ENCODE results near the gene AKR1C2.
"Not testable (repeated sequence)": the region's sequence is repeated elsewhere in the genome, so short reads cannot be mapped to it uniquely, and the experiment has no call there.

AKR1C2 gene

GRCh38 chr10:5023177-5023805 lies 19.6 kb upstream of the AKR1C2 start:
- no peak for DNase-seq

GRCh38 chr10:5021624-5022290 lies 18.1 kb upstream of the AKR1C2 start:
- DNase-seq = not testable (repeated sequence)

GRCh38 chr10:5019770-5020612 lies 16.3 kb upstream of the AKR1C2 start:
- DNase-seq = not testable (repeated sequence)

GRCh38 chr10:5018671-5019277 lies 15.1 kb upstream of the AKR1C2 start:
- not testable (repeated sequence) for DNase-seq

- no peak for DNase-seq
Measured at GRCh38 chr10:5018134-5018533, 14.5 kb upstream of the AKR1C2 start.

GRCh38 chr10:5014936-5015335 lies 11.3 kb upstream of the AKR1C2 start:
- DNase-seq = no peak

GRCh38 chr10:5014200-5014910 lies 10.7 kb upstream of the AKR1C2 start:
- DNase-seq = not testable (repeated sequence)

- no peak for DNase-seq
Measured at GRCh38 chr10:5013385-5013784, 9.7 kb upstream of the AKR1C2 start.

GRCh38 chr10:5012595-5012994 lies 8.9 kb upstream of the AKR1C2 start:
- no peak for DNase-seq

- not testable (repeated sequence) for DNase-seq
Measured at GRCh38 chr10:5011392-5011791, 7.7 kb upstream of the AKR1C2 start.

GRCh38 chr10:5010043-5010442 lies 6.4 kb upstream of the AKR1C2 start:
- not testable (repeated sequence) for DNase-seq

- not testable (repeated sequence) for DNase-seq
Measured at GRCh38 chr10:5008857-5009548, 5.3 kb upstream of the AKR1C2 start.

GRCh38 chr10:5004501-5004900 lies 844 bp upstream of the AKR1C2 start:
- not testable (repeated sequence) for DNase-seq

- not testable (repeated sequence) for DNase-seq
Measured at GRCh38 chr10:5004030-5004385, 351 bp upstream of the AKR1C2 start.

- no peak for DNase-seq
Measured at GRCh38 chr10:5002013-5002727, 1.5 kb downstream of the AKR1C2 start.

- no peak for DNase-seq
Measured at GRCh38 chr10:4998671-4999070, 5.0 kb downstream of the AKR1C2 start.

GRCh38 chr10:4994260-4994659 lies 9.4 kb downstream of the AKR1C2 start:
- DNase-seq = not testable (repeated sequence)

- not testable (repeated sequence) for DNase-seq
Measured at GRCh38 chr10:4992564-4992963, 11.1 kb downstream of the AKR1C2 start.

GRCh38 chr10:4991463-4991862 lies 12.2 kb downstream of the AKR1C2 start:
- DNase-seq = not testable (repeated sequence)

GRCh38 chr10:4990217-4990616 lies 13.4 kb downstream of the AKR1C2 start:
- DNase-seq = no peak

GRCh38 chr10:4988000-4988641 lies 15.5 kb downstream of the AKR1C2 start:
- DNase-seq = not testable (repeated sequence)

Data from NCI-H2029 treated with DMSO at 0.1 percent for 48 hours (cell line).